Measurements from ENCODE around the gene ZNF831. TPM values are rescaled to one million over a fixed set of nuclear protein-coding genes. Genes with fewer than 3 reads are reported as not detected.

ZNF831 gene
- polyA plus RNA-seq, 3 donors, result 0.18 to 0.24 (median 0.22) TPM

GRCh38 chr20:59191756-59192532, 28.3 kb downstream of the ZNF831 start:
- WGBS, 3 donors, result 57 to 64% (median 63%) methylated on average over 54 to 66 of the region's 66 CpGs
- no peak overlapping the region for H3K27ac ChIP-seq (ENCODE audit: low read depth, low read length)

DNA sequence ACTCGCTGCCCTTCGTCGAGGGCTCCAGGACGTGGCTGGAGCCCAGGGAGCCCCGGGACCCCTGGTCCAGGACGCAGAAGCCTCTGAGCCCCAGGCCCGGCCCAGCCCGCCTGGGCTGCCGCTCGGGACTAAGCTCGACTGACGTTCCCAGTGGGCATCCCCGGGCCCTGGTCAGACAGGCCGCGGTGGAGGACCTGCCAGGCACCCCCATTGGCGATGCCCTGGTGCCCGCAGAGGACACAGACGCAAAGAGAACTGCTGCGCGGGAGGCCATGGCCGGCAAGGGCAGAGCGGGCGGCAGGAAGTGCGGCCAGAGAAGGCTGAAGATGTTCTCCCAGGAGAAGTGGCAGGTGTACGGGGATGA, 28.9 kb downstream of the ZNF831 start:
- H3K27ac ChIP-seq (ENCODE audit: low read depth, low read length), result no peak overlapping the region
- WGBS, 3 donors, result 81 to 95% (median 94%) methylated on average over 23 to 25 of the region's 25 CpGs

GRCh38 chr20:59193325-59193724, 29.7 kb downstream of the ZNF831 start:
- no peak overlapping the region for H3K27ac ChIP-seq (ENCODE audit: low read depth, low read length)
- WGBS, 3 donors, result 74 to 89% (median 85%) methylated on average over 7 of the region's 7 CpGs

DNA sequence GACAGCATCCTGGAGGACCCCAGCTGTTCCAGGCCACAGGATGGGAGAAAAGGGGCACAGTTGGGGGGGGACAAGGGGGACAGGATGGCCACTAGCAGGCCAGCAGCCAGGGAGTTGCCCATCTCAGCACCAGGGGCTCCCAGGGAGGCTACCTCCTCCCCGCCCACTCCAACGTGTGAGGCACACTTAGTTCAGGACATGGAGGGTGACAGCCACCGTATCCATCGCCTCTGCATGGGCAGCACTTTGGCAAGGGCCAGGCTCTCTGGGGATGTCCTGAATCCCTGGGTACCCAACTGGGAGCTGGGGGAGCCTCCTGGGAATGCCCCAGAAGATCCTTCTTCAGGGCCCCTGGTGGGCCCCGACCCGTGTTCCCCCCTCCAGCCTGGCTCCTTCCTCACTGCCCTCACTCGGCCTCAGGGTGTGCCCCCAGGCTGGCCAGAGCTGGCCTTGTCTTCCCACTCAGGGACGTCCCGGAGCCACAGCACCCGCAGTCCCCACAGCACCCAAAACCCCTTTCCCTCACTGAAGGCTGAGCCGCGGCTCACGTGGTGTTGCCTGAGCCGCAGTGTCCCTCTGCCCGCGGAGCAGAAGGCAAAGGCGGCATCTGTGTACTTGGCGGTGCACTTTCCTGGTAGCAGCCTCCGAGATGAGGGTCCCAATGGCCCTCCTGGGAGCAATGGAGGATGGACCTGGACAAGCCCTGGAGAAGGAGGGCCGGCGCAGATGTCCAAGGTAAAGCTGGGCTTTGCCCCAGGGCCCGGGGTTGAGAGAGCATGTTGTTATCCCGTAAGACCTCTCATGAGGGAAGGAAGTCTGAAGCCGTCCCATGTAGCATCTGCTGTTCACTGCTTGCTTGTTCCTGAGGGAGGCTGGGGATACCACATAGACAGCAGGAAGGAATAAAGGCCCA, 30.7 kb downstream of the ZNF831 start:
- no peak overlapping the region for H3K27ac ChIP-seq (ENCODE audit: low read depth, low read length)
- WGBS, 3 donors, result 87 to 91% (median 90%) methylated on average over 23 to 24 of the region's 24 CpGs

DNA sequence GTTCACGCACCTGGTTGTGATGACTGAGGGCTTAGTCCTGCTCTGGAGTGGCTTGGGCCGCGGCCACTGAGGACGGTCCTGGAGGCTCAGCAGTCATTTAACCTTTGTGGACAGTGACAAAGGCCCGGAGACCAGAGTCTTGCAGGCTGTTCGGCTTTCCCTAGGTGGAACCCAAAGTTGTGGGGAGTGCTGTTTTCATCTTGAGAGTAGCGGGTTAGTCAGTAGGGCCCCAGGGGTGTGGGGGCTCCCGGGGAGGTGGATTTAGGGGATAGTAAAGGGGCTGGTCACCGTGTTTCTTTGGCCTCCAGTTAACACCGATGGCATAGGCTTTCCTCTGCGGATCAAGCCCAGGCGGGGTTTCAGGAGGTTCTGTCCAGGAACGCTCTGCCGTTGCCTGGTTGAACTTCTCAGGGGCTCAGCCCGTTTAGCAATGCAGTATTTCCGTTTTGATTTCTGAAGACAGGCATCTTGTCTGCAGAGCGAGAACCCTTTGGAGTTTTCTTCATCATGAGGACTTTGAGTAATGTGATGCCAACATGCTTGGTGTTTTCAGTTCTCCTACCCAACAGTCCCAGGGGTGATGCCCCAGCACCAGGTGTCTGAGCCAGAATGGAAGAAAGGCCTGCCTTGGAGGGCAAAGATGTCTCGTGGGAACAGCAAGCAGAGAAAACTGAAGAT, 31.8 kb downstream of the ZNF831 start:
- 82 to 93% (median 92%) methylated on average over 18 of the region's 18 CpGs for WGBS, 3 donors
- no peak overlapping the region for H3K27ac ChIP-seq (ENCODE audit: low read depth, low read length)

- H3K27ac ChIP-seq (ENCODE audit: low read depth, low read length), result no peak overlapping the region
- WGBS, 3 donors, result 49 to 69% (median 65%) methylated on average over 10 of the region's 10 CpGs
Measured at GRCh38 chr20:59204165-59204894, 40.7 kb downstream of the ZNF831 start.

DNA sequence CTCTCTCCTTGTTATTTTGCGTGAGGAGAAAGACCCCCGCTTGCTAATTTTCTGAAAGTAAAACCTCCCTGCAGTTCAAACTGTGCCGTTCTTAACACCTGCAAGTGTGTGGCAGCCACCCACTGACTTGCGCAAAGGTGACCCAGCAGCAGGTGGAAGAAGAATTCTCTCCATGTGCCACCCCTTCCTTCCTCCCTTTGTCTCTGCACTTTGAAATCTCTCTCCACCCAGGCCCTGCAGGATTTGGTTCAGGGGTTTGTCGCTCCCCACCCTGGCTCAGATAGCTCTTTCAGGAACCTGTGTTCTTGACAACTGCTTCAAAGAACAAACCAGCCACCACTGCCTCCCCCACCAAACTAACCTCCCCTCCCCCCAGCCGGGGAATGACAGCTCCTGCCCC, 41.4 kb downstream of the ZNF831 start:
- WGBS, 3 donors, result 58 to 68% (median 59%) methylated on average over 6 of the region's 6 CpGs
- H3K27ac ChIP-seq (ENCODE audit: low read depth, low read length), result no peak overlapping the region

- no peak overlapping the region for H3K27ac ChIP-seq (ENCODE audit: low read depth, low read length)
- 68 to 71% (median 69%) methylated on average over 2 of the region's 2 CpGs for WGBS, 3 donors
Measured at GRCh38 chr20:59207235-59207634, 43.6 kb downstream of the ZNF831 start.

DNA sequence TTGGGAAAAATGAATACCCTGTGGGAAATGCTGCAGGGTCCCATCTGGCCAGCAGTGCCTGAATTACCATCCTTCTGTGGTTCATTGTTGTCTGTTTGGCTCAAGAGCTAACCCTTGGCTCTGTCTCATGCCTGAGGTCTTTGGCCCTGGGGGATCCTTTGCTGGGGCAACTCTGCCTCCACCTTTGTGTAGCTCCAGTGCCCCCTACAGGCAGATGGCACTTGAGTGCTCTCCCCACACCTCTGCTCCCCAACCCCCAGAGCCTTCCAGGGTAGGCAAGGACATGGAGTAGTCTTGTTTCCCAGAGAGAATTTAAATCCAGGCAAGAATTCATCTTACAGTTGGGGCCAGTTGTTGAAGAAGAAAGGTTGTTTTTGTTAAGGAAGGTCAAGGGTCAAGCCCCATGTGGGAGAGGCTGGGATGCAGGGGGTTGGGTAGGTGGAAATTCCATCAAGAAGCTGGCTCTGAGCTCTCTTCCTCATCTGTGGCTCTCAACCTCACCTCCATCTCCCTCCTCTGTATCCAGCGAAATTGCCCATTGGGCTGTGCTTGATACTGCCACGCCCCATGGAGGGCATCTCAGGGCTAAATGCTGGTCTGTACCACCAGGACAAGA, 44.2 kb downstream of the ZNF831 start:
- H3K27ac ChIP-seq (ENCODE audit: low read depth, low read length), result no peak overlapping the region
- 66 to 89% (median 81%) methylated on average over 2 of the region's 2 CpGs for WGBS, 3 donors

DNA sequence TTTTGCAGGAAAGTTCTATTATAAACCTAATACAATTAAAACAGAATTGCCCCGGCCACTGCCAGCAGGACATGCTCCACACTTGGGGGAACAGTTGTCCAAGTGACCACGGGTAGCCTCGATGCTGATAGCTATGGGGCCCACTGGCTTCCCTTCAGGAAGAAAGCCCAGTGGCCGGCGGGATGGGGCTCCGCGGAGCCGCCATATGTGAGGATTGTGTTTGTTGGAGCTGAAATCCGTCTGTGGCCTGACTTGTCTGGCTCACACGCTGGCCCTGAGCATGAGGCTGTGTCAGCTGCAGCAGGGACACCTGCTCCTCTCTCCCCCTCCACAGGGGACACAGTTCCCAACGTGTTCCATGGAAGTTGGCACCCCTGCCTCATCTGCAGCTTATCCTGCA, 46.6 kb downstream of the ZNF831 start:
- whole genome bisulfite sequencing, 3 donors, result 77 to 90% (median 81%) methylated on average over 11 of the region's 11 CpGs
- no peak overlapping the region for H3K27ac ChIP-seq (ENCODE audit: low read depth, low read length)

DNA sequence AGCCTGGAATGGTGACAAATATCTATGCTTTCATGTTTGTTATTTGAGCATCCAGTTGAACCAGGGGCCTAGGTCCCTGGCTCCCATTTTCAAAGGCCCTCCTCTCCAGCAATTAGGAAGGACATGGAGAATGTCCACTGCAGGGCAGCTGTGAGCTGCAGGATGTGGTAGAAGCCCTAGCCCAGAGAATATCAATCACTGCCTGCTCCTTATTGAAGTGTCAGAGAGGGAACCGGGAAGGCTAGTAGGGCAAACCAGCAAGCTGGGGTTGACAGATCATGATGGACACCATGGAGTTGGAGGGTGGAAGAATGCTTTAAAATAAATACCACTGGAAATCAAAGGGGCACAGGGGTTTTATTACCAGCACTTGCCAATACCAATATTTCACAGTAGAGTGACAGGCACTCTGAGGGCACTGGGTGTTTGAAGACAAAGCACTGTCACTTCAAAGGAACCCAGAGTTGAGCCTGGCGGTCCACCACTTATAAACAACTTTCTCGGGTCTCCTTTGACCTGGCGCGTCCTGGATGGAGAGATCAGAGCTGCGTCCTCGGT, 47.7 kb downstream of the ZNF831 start:
- 46 to 87% (median 77%) methylated on average over 7 of the region's 7 CpGs for WGBS, 3 donors
- no peak overlapping the region for H3K27ac ChIP-seq (ENCODE audit: low read depth, low read length)

DNA sequence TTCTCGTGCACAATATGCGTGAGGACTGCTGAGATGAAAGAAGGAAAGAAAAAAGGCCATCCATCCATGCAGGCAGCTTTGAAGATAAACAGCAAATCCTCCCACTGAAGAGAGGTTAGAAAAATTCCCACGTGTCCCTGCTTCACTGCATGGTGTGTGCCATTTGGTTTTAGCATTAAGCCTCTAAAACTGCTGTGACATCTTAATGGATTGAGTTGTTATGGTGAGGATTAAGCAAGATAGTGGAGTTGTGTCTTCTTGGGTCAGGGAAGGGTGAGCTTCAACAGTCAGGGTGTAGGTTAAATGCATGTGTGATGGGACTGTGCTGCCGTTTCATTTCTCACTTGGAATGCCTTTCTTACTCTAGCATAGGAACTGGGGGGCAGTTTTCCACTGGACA, 50.5 kb downstream of the ZNF831 start:
- WGBS, 3 donors, result 54 to 64% (median 60%) methylated on average over 4 of the region's 4 CpGs
- no peak overlapping the region for H3K27ac ChIP-seq (ENCODE audit: low read depth, low read length)

DNA sequence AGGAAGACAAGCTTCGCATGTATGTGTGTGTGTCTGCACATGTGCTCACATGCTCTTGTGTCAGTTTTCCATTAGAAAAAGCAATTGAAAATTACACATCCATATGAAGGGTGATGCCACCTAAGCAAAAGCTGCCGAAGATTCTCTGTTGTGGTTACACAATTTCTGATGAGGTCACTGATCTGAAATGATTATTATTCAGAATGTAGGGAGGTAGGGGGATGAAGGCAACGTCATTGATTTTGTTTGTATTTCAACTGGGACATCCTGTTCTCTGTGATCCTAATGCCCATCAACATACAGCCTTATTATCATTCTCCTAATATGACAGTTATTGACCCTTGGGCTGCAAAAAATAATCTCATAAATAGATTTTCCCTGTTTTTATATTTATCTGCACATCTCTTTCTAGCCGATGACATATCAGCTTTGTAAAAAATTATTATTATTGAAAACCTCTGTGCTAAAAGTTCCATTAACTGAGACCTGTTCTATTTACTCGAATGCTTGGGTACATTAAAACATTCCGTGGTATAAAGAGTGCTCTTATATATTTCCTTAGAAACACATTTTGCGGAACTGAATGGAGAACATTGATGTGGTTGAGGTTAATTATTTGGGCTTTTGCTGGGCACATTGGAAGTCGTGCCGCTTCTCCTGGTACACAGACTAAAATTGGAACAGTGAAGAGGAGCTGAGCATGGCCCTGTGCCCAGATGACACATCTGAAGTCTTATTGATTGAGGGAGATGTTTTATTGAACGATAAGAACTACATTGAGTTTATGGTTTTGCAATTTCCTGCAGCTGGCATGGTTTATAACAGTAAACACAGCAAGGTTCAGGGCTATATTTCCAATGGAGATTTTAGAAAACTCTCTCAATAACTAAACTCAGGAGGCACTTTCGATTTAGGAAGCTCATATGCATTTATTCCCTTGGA, 51.3 kb downstream of the ZNF831 start:
- WGBS, 3 donors, result 66 to 71% (median 71%) methylated on average over 11 of the region's 11 CpGs
- no peak overlapping the region for H3K27ac ChIP-seq (ENCODE audit: low read depth, low read length)

- H3K27ac ChIP-seq (ENCODE audit: low read depth, low read length), result no peak overlapping the region
- WGBS, 3 donors, result 36 to 52% (median 50%) methylated on average over 1 of the region's 1 CpG
Measured at GRCh38 chr20:59217173-59217572, 53.6 kb downstream of the ZNF831 start.

DNA sequence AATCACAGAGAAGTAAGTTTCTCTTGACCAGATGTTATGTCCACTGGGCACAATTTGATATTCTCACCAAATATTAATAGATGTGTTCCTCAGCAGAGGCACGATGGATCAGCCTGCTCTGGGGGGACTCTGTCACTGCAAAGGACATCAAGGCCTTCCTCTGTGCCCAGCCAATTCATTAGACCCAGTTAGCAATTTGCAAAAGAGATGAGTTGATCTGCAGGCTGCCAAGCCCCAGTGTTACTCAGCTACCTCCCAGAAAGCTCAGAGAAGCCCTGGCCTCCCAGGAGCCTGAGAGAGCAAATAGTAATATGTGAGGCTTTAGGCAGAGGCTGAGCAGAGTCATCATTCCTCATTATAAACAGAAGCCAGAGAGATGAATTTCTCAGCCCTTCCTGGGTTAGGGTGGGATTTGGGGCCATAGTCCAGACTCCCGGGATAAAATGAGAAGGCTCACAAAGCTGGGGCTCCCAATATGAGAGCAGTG, 54.2 kb downstream of the ZNF831 start:
- 65 to 82% (median 70%) methylated on average over 2 of the region's 2 CpGs for WGBS, 3 donors
- H3K27ac ChIP-seq (ENCODE audit: low read depth, low read length), result no peak overlapping the region

DNA sequence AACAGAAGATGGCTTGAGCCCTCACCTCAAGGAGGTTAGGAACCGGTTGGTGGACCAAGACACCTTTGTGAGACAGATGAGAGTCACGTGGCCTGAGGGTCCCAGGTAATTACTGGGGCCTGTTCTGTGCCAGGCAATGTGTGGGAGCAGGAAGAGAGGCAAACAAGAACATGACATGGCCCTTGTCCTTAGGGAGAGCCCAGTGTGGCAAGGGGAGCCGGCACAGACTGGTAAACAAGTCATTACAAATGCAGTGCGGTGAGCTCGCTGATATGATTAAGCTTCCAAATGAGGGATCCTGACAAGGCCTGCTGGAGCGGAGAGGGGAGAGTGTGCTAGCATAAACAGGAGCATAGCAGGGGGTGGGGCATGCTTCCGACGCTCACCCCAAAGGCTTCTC, 55.6 kb downstream of the ZNF831 start:
- 69 to 91% (median 85%) methylated on average over 8 of the region's 8 CpGs for WGBS, 3 donors
- H3K27ac ChIP-seq (ENCODE audit: low read depth, low read length), result no peak overlapping the region

GRCh38 chr20:59220161-59220560, 56.5 kb downstream of the ZNF831 start:
- H3K27ac ChIP-seq (ENCODE audit: low read depth, low read length), result no peak overlapping the region
- WGBS, 3 donors, result 90 to 98% (median 96%) methylated on average over 5 of the region's 5 CpGs
